Mesenchymal stem cell (in vitro differentiated cells and primary cell): Measurements from ENCODE around the gene TRPT1.

Experiments used
- DNase-seq: peaks from one replicate; pipeline ENCODE4 v3.0.0-alpha.2; 2013
- H2AFZ ChIP-seq: one replicate; pipeline ENCODE4 v1.6.1; 2013; ENCODE audit warnings: low read depth, mild to moderate bottlenecking, control low read depth, inconsistent platforms, low read length, moderate library complexity
- H2AK5ac ChIP-seq: 2 replicates; pipeline ENCODE4 v1.6.1; 2013; ENCODE audit warnings: low read length, moderate library complexity, mild to moderate bottlenecking, inconsistent platforms; ENCODE audit not compliant: severe bottlenecking
- H2BK120ac ChIP-seq: one replicate; pipeline ENCODE4 v1.6.1; 2013; ENCODE audit warnings: low read depth, mild to moderate bottlenecking, inconsistent platforms, low read length, moderate library complexity
- H2BK12ac ChIP-seq, 2 experiments: one replicate each; pipeline ENCODE4 v1.6.1; 2013; ENCODE audit warnings: inconsistent platforms in 2 of 2, low read length in 2 of 2, mild to moderate bottlenecking in 2 of 2, moderate library complexity in 2 of 2, control low read depth in 1 of 2
- H2BK15ac ChIP-seq: one replicate; pipeline ENCODE4 v1.6.1; 2013; ENCODE audit warnings: mild to moderate bottlenecking, low read depth, inconsistent platforms; ENCODE audit not compliant: poor library complexity, severe bottlenecking
- H2BK5ac ChIP-seq: 2 replicates; pipeline ENCODE4 v1.6.1; 2013; ENCODE audit warnings: low read depth, mild to moderate bottlenecking, low read length, control low read depth, inconsistent platforms; ENCODE audit not compliant: poor library complexity, severe bottlenecking
- H3K14ac ChIP-seq, 2 experiments: one replicate each; pipeline ENCODE4 v1.6.1; 2013; ENCODE audit warnings: inconsistent platforms in 2 of 2, low read length in 2 of 2, control low read depth in 1 of 2, mild to moderate bottlenecking in 1 of 2, moderate library complexity in 1 of 2
- H3K18ac ChIP-seq, 2 experiments: one replicate each; pipeline ENCODE4 v1.6.1; 2013; ENCODE audit warnings: inconsistent platforms in 2 of 2, low read length in 2 of 2, control low read depth in 1 of 2, low read depth in 1 of 2, mild to moderate bottlenecking in 1 of 2
- H3K23ac ChIP-seq, 2 experiments: one replicate each; pipeline ENCODE4 v1.6.1; 2013; ENCODE audit warnings: inconsistent platforms in 2 of 2, low read length in 2 of 2, mild to moderate bottlenecking in 2 of 2, moderate library complexity in 2 of 2, control low read depth in 1 of 2
- H3K27ac ChIP-seq: 2 replicates; pipeline ENCODE4 v1.5.1; 2013; ENCODE audit warnings: mild to moderate bottlenecking, moderate library complexity, low read length, control low read depth, inconsistent platforms; ENCODE audit not compliant: poor library complexity, severe bottlenecking
- H3K27me3 ChIP-seq, 2 experiments: 2 replicates each; pipeline versions ENCODE4 v1.6.1 to v1.7.0; 2013; ENCODE audit warnings: low read length in 2 of 2, mild to moderate bottlenecking in 2 of 2, moderate library complexity in 2 of 2, control low read depth in 1 of 2, inconsistent platforms in 1 of 2; ENCODE audit not compliant: control insufficient read depth in 1 of 2, insufficient read depth in 1 of 2
- H3K36me3 ChIP-seq, 2 experiments: 2 replicates each; pipeline versions ENCODE4 v1.6.1 to v1.7.0; 2013; ENCODE audit warnings: low read length in 2 of 2, control low read depth in 1 of 2, inconsistent platforms in 1 of 2, low read depth in 1 of 2, mild to moderate bottlenecking in 1 of 2; ENCODE audit not compliant: insufficient read depth in 2 of 2, control insufficient read depth in 1 of 2
- H3K4ac ChIP-seq, 2 experiments: one replicate each; pipeline ENCODE4 v1.6.1; 2013; ENCODE audit warnings: inconsistent platforms in 2 of 2, low read length in 2 of 2, mild to moderate bottlenecking in 2 of 2, moderate library complexity in 2 of 2, control low read depth in 1 of 2, low read depth in 1 of 2
- H3K4me1 ChIP-seq: 2 replicates; pipeline ENCODE4 v1.6.1; 2013; ENCODE audit warnings: low read depth, low read length, control low read depth; ENCODE audit not compliant: control insufficient read depth, insufficient read depth
- H3K4me2 ChIP-seq: 2 replicates; pipeline ENCODE4 v1.6.1; 2013; ENCODE audit warnings: low read length, mild to moderate bottlenecking, inconsistent platforms; ENCODE audit not compliant: poor library complexity, severe bottlenecking
- H3K4me3 ChIP-seq, 2 experiments: 2 replicates each; pipeline versions ENCODE4 v1.5.1 to v1.7.0; 2013; ENCODE audit warnings: low read length in 2 of 2, mild to moderate bottlenecking in 2 of 2, control low read depth in 1 of 2, low read depth in 1 of 2; ENCODE audit not compliant: insufficient read depth in 1 of 2
- H3K79me1 ChIP-seq: replicated peaks from 2 replicates; pipeline ENCODE4 v1.6.1; 2013; ENCODE audit warnings: mild to moderate bottlenecking, control low read depth, low read length, inconsistent platforms; ENCODE audit not compliant: poor library complexity, severe bottlenecking
- H3K9ac ChIP-seq: 2 replicates; pipeline ENCODE4 v1.7.0; 2013; ENCODE audit warnings: mild to moderate bottlenecking, low read length, moderate library complexity
- H3K9me3 ChIP-seq: 2 replicates; pipeline ENCODE4 v1.7.0; 2013; ENCODE audit warnings: mild to moderate bottlenecking, low read length; ENCODE audit not compliant: control insufficient read depth
- H4K8ac ChIP-seq: one replicate; pipeline ENCODE4 v1.6.1; 2013; ENCODE audit warnings: inconsistent platforms, mild to moderate bottlenecking, low read length, moderate library complexity
- H4K91ac ChIP-seq: one replicate; pipeline ENCODE4 v1.6.1; 2013; ENCODE audit warnings: mild to moderate bottlenecking, low read length, inconsistent platforms
- WGBS: methylation state at CpG from one replicate; pipeline ENCODE4 v1.1.7; 2013; ENCODE audit warnings: mixed read lengths; 5-methylcytosine and 5-hydroxymethylcytosine counted together

TRPT1 gene

DNA sequence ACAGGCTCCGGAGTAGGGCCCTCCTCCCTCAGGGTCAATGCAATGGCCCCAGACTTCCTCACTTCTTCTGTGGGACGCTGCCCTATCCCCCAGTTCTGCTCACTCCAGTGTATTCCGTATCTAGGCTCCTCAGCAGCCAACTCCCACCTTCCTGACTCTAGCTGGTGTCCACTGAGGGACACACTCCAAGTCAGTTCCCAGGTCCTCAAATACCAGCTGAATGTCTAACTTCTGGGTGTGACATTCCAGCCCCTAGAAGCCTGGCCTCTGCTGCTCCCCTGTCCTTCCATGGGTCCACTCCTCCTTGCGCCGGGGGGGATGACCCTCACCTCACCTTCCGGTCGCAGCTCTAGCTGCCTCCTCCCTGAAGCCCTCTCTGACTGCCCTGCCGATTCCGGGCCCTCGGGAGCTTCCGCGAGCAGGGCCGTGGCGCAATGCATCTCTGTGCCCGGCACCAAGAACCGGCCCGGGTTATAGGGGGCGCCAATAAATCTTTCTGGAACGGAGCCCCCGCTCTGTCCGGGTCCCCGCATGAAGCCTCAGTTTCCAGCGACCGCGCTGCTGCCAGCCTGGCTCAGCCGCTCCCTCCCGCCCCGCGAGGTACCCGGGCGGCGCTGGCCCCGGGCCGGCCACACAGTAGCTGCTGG is 43.0 kb upstream of the TRPT1 start:
- Histone ChIP-seq H3K79me1 (peaks cover 14% of the 10 kb centered on the region), H3K4me1 (peaks cover 25% of the 10 kb centered on the region), H2BK5ac (peak overlapping the region; percentile 82), H3K23ac (peak overlapping the region in 1 of 2 experiments; percentile 92), H2BK15ac (peak overlapping the region; percentile 95), H3K9me3 (no peaks in the 10 kb centered on the region), H3K4ac (peak overlapping the region; percentile 93 to 97), H3K36me3 (peaks cover 28 to 46% of the 10 kb centered on the region in 2 experiments), H4K8ac (peak overlapping the region; percentile 99), H3K9ac (peak overlapping the region; percentile 96), H2BK12ac (peak overlapping the region in 1 of 2 experiments; percentile 52), H3K14ac (peak overlapping the region in 1 of 2 experiments; percentile 89), H3K4me3 (peak overlapping the region; percentile 70 to 83), H2BK120ac (peak overlapping the region; percentile 90), H2AK5ac (peak overlapping the region; percentile 62), H4K91ac (peak overlapping the region; percentile 98), H3K27me3 (no peaks in the 10 kb centered on the region), H3K18ac (peak overlapping the region; percentile 73 to 89), H3K27ac (peak overlapping the region; percentile 94), H2AFZ (peak overlapping the region; percentile 18), H3K4me2 (peak overlapping the region; percentile 81)
- 2% methylated on average over 34 of the region's 34 CpGs for WGBS
- peak; percentile 67 for DNase-seq

DNA sequence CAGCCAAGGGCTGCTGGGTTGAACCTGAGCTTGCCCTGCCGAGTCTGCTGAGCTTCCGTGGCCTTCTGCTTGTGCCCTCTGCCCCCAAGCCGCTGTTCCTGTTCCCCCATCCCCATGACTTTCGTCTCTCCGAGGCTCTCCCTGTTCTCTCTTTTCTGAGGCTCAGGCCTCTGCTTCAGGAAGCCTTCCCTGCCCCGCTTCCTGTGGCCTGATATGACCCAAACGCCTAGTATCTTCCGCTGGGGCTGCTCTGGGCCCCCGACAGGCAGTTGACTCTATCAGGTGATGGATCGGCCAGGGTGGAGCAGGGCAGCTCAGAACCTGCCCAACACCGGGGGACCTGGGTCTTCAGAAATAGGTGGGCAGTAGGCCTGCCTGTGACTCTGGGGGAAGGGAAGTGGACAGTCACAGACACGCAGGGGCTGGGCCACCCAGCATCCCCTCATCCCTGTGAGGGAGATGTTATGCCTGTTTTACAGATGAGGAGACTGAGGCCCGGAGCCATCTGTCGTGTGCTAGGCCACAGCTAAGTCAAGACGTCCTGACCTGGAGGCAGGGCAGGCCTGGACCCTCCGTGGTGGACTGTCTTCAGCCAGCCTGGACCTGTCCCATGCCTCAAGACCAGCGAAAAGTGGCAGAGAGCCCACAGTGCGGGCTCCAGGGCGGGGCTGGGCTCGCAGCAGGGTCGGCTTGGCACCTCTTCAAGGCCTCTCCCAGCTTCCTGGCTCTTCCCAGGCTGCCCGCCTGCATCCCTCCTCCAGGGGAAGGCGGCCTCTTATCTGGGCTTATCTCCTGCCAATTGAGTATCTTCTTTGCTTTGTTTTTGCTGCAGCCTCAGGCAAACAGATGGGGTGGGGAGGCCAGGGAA is 42.3 kb upstream of the TRPT1 start:
- H3K9me3 ChIP-seq = no peaks in the 10 kb centered on the region
- peaks cover 33% of the 10 kb centered on the region for H3K4me1 ChIP-seq
- H3K14ac ChIP-seq = peak overlapping the region in 1 of 2 experiments; percentile 76
- peak overlapping the region; percentile 85 for H2BK120ac ChIP-seq
- H3K27me3 ChIP-seq = no peaks in the 10 kb centered on the region
- H2AK5ac ChIP-seq = peak overlapping the region; percentile 18
- H2BK12ac ChIP-seq = peak overlapping the region; percentile 78 to 93
- H3K4me2 ChIP-seq = peak overlapping the region; percentile 81
- 68% methylated on average over 22 of the region's 23 CpGs for WGBS
- H4K91ac ChIP-seq = peak overlapping the region; percentile 87
- H4K8ac ChIP-seq = peak overlapping the region; percentile 99
- H2BK5ac ChIP-seq = no peak overlapping the region
- H3K9ac ChIP-seq = peak overlapping the region; percentile 96
- peak overlapping the region; percentile 94 for H3K27ac ChIP-seq
- H3K79me1 ChIP-seq = peaks cover 12% of the 10 kb centered on the region
- peak overlapping the region; percentile 34 to 73 for H3K18ac ChIP-seq
- peaks cover 35 to 53% of the 10 kb centered on the region in 2 experiments for H3K36me3 ChIP-seq
- no peak overlapping the region for H2AFZ ChIP-seq
- peak overlapping the region; percentile 76 to 97 for H3K4ac ChIP-seq
- peak overlapping the region; percentile 77 for H2BK15ac ChIP-seq
- peak overlapping the region; percentile 32 to 83 for H3K4me3 ChIP-seq
- peak overlapping the region in 1 of 2 experiments; percentile 65 for H3K23ac ChIP-seq
- DNase-seq = peak; percentile 56

DNA sequence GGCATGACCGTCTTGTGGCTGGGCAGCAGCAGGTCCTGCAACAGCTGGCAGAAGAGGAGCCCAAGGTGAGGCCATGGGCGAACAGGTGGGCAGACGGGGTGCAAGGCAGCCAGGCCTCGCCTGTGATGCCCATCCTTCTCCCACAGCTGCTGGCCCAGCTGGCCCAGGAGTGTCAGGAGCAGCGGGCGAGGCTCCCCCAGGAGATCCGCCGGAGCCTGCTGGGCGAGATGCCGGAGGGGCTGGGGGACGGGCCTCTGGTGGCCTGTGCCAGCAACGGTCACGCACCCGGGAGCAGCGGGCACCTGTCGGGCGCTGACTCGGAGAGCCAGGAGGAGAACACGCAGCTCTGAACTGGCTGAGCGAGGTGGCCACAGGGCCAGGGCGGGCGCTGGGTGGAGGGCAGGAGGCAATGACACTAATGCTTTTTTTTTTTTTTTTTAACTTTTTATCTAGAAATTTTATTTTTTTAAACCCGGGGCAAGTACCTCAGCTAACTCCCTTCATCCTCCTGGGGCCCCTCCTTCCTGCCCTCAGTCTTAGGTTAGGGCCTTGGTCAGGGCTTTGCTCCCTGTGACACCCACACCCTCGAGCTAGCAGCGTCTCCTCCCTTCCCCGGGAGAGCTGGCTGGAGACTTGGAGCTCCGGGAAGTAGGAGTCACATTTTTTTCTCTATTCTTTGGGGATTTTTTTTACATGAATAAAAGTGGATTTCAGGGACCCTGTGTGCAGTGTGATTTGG is 41.4 kb upstream of the TRPT1 start:
- H2BK120ac ChIP-seq = no peak overlapping the region
- H4K8ac ChIP-seq = peak overlapping the region; percentile 0
- H3K27ac ChIP-seq = no peak overlapping the region
- peak overlapping the region; percentile 77 for H2BK15ac ChIP-seq
- no peak overlapping the region for H2BK12ac ChIP-seq
- H3K9me3 ChIP-seq = no peaks in the 10 kb centered on the region
- H3K36me3 ChIP-seq = peaks cover 40 to 62% of the 10 kb centered on the region in 2 experiments
- H3K9ac ChIP-seq = peak overlapping the region; percentile 96
- H3K27me3 ChIP-seq = no peaks in the 10 kb centered on the region
- DNase-seq = no peak
- H3K4me3 ChIP-seq = peak overlapping the region in 1 of 2 experiments; percentile 83
- H3K4ac ChIP-seq = peak overlapping the region; percentile 15 to 55
- H3K79me1 ChIP-seq = peaks cover 11% of the 10 kb centered on the region
- peaks cover 41% of the 10 kb centered on the region for H3K4me1 ChIP-seq
- H3K4me2 ChIP-seq = no peak overlapping the region
- no peak overlapping the region for H3K18ac ChIP-seq
- peak overlapping the region; percentile 8 for H4K91ac ChIP-seq
- WGBS = 93% methylated on average over 19 of the region's 27 CpGs
- H3K14ac ChIP-seq = no peak overlapping the region
- H3K23ac ChIP-seq = no peak overlapping the region
- no peak overlapping the region for H2BK5ac ChIP-seq
- no peak overlapping the region for H2AK5ac ChIP-seq
- H2AFZ ChIP-seq = no peak overlapping the region
